GM21576 (cell line): ENCODE measurements around the gene TMEM178B.
"Not testable (repeated sequence)": the region's sequence is repeated elsewhere in the genome, so short reads cannot be mapped to it uniquely, and the experiment has no call there.

Experiments
- ATAC-seq: cut with Tn5 transposase; IDR thresholded peaks from one replicate; pipeline ENCODE4 v1.9.1; 2021; ENCODE audit warnings: mild to moderate bottlenecking, moderate library complexity; ENCODE audit not compliant: unreplicated experiment

TMEM178B gene

DNA sequence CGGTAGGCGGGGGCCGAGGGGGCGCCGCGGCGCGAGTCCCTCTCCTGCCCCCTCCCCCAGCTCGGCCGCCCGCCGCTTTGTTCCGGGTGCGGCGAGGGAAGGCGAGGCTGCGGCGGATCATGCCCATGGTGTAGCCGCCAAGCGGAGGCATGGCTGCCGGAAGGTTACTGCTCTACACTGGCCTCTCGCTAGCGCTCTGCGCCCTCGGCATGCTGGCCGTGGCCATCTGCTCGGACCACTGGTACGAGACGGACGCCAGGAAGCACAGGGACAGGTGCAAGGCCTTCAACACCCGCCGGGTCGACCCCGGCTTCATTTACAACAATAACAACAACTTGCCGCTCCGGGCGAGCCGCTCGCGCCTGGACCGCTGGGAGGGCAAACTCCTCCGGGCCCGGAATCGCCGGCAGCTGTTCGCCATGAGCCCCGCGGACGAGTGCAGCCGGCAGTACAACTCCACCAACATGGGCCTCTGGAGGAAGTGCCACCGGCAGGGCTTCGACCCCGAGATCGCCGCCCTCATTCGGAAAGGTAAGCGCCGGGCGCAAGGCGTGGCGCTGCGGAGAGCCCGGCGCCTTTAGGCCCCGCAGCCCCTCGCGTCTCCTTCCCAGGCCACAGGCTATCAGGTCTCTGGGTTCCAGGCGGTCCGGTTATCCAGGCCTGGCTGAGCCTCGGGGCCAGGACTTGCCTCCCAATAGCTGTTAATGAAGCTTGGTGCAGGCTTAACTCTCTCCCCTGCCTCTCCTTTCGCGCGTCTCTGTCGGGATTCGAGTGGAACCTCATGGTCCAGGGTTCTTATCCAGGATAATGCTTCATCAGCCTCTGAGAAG is 513 bp downstream of the TMEM178B start:
- ATAC-seq = no peak

DNA sequence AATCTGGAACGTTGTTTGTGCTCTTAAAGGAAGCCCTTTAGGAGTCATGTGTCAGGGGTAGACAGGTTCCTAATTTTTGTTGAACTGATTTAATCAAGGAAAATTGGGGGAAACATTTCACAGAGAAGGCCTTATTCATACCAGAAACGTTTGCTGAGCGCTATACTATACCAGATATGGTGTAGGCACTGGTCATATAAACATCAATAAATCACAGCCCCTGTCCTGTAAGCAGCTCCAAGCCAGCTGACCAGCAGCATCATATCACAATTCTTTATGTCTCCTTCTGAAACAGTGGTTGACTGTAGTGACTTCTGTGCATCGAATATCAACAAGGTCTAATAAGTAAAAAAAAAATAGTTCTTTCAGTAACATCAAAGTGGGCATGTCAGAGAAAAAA is 1.1 kb downstream of the TMEM178B start:
- no peak for ATAC-seq

DNA sequence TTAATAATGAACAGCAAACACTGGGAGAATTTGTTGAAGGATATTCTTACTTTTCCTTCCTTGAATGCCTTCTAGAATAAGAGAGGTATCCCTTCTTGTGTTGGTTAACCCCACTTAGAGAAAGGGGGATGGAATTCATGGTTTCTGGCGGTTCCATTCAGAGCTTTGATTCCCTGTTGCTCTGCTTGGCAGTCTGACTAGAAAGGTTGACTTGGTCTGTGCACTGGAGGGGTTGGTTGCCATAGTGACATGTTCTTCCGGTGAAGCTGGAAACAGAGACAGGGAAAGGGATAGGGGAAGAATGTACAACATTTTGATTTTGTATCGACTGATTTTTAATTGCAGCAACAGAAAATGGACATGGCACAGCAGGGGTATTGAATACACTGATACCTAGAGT is 2.5 kb downstream of the TMEM178B start:
- no peak for ATAC-seq

DNA sequence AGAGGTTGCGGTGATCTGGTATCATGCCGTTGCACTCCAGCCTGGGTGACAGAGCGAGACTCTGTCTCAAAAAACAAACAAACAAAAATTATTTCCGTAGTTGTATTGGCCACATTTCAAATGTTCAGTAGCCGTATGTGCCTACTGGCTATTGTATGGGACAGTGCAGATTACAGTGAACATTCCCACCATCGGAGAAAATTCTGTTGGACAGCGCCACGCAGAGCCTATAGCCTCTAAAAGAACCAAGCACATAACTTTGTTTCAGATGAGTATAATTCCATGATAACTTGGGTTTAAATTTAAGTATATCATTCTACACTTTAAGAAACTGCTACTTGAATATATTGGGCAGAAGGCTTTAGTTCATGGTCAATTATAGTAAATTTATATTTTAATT is 5.4 kb downstream of the TMEM178B start:
- ATAC-seq = no peak

DNA sequence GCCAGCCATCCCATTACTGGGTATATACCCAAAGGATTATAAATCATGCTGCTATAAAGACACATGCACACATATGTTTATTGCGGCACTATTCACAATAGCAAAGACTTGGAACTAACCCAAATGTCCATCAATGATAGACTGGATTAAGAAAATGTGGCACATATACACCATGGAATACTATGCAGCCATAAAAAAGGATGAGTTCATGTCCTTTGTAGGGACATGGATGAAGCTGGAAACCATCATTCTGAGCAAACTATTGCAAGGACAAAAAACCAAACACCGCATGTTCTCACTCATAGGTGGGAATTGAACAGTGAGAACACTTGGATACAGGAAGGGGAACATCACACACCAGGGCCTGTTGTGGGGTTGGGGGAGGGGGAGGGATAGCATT is 15.6 kb downstream of the TMEM178B start:
- ATAC-seq = not testable (repeated sequence)

DNA sequence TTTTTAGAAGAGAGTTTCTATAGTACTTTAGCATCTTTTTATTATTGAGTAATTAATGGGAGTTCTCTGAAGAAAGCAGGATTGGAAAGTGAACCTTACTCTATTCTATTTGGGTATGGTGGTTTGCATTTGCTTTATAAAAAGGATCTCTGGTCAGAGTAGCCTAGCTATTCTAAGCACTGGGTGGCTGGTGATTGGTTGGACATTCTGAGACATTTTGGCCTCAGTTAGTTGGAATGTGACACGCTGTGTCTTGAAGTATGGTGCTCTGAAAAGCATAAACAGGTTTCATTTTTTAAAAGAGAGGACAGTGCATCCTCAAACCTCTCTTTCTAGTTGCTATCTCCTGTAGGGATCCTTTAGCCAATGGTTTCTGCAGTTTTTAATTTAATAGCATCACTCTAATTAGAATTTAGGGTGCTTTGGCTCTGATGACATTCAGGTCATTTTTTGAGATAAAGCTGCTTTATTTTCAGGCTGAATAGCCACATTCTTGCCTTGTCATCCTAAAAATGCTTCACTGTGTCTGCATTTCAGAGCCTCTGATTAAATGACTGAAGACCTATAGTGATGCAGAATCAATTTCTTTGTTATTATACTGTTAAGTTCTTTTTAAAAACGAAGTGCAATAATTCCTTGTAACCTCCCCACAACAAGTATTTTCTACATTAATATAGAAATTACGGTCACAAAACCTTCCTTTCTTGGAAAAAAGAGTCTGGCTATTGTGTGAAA is 20.6 kb downstream of the TMEM178B start:
- ATAC-seq = no peak

DNA sequence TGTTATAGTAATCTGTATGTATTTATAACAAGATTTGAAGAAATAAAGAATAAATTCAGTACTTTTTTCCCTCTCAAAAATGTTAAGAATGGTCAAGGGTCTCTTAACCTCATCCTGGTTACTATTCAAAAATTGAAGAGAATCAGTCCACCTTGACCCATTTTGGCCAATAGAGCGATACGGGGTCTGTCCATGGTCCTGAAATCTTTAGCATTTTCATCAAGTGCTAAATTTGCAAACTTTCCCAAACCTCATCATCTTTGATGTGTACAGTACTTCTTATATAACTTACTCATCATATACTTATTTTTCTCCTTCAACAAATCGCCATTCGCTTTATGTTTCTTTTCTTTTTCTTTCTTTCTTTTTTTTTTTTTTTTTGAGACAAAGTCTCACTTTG is 23.6 kb downstream of the TMEM178B start:
- no peak for ATAC-seq

DNA sequence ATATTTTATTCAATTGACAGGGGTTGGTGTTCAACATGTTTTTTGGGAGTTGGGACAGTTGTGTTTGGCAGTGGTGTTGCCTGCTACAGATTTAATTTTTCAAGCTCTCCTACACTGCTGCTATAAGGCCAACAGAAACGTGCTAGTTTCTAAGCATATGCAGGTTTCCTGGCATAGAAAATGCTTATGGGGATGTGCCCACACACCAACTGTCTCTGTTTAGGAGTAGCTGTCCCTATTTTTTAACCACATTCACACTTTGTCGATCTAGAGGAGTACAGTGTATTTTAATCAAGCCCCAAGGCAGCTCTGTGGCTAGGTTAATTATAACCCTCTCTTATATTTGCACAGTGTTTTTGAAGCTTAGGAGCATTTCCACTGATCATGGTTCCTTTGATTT is 28.6 kb downstream of the TMEM178B start:
- ATAC-seq = no peak

DNA sequence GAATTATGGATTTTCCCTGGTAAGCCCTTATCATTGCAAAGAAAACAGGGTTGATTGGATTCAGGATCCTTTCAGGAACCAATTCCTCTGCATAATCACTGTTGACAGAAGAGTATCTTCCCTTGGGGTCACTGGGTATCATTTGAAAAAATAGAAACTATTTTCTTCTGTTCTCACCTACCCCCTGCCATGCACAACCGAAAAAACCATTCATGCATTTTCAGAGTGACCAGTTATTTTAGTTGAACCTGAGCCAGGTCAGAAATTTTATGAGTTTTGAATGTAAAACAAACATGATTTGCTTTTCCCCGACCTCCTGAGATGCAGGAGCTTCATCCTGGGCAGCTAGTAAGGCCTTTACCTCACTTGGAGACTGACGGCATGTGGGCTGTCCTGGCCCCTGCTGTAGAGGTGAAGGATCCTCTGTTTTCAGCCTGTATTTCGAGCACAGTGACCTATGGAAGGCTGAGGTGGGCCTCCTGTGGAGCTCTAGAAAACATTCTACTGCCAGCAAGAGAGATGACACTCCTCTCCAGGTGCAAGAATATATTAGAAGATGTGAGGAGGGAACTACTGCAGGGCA is 30.1 kb downstream of the TMEM178B start:
- ATAC-seq = no peak

DNA sequence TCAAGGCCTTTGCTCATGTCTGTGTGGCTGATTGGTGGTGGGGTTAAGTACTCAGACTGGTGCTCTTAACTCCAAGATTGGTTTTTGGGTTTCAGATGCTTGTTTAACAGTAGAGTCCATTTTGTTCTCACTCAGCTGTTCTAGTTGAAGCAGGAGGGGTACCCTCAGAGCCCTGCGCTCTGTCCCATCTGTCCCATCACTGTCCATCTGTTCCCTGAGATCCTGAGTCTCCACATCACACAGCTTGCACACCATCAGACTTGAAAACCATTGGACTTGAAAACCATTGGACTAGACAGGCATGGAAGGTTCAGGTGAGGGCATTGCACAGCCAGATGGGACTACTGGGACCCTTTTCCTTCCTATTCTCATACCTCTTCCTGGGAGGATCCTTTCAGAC is 39.3 kb downstream of the TMEM178B start:
- no peak for ATAC-seq

DNA sequence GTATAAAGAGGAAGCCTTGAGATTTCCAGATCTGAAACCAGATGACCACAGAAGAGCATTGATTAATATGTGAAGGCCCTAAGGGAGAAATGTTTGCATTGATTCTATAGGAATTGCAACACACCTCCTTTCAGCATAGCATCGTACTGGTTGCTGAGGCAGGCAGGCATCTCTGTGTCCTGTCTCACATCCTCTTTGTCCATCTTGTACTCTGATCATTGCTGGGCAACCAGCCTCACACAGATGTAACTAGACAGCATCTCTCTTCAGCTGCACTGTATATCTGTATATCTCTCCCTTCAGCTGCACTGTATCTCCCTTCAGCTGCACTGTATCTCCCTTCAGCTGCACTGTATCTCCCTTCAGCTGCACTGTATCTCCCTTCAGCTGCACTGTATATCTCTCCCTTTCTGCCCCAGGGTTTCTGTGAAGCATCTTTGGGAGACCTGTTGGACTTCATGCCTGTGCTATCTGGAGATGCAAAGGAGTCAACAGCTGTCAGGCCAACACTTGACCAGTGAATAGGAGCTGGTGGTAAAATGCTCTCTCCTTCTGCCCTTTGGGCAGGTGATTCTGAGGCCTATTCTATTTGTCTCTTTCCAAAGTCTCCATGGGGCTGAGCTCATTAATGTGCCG is 40.3 kb downstream of the TMEM178B start:
- ATAC-seq = no peak

DNA sequence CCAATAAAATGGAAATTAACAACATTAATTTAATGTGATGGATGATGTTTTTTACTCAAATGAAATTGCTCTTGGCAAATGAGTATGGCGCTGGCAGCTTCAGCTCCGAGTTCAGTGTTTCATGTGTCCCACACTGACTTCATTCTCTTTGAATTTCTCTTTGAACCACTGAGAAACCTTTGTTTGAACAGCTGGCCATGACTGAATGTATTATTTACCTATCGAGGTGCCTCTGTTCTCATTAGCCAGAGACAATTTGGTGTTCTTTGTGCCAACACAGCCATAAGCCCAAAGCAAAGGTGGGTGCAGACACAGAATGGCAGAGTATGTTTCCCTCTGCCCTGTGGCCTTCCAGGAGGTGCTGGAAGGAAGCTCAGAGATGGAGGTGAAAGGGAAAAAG is 42.1 kb downstream of the TMEM178B start:
- ATAC-seq = no peak

DNA sequence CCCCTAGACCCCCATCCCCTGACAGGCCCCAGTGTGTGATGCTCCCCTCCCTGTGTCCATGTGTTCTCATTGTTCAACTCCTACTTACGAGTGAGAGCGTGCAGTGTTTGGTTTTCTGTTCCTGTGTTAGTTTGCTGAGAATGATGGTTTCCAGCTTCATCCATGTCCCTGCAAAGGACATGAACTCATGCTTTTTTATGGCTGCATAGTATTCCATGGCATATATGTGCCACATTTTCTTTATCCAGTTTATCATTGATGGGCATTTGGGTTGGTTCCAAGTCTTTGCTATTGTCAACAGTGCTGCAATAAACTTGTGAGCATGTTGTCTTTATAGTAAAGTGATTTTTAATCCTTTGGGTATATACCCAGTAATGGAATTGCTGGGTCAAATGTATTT is 42.8 kb downstream of the TMEM178B start:
- not testable (repeated sequence) for ATAC-seq

DNA sequence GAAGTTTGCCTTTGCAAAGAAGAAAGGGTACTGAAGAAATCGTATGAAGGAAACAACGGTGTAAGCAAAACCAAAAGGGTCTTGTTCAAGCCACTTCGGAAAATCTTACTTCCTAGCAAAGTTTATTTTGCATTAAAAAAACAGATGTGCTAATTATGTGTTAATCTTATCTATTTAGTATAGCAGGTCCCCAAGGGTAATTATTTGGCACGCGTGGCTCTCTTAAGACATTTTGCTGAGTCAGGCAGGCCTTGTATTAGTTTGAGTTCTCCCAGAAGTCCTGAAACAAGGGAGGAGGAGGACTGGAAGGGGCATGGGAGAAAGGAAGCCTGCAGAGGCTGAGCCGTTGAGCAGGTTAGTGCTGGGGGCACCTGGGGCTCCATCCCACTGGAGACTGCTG is 44.9 kb downstream of the TMEM178B start:
- ATAC-seq = no peak

DNA sequence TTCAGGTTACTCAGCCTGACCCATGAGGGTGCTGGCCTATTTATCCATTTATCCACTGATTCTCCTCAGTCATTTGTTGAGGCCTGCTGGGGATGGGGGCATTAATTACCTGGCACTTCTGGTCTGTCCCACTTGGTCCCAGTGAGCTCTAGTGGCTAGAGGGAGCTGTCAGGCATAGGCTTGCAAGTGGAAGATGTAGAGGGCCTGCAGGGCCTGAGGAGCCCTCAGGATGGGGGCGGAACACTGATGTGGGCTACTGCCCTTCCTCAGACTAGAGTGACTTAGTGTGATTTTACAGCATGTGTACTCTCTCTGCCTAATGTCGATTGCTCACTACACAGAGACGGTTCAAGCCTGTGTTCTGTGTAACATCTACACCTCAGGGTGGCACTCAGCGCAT is 45.3 kb downstream of the TMEM178B start:
- no peak for ATAC-seq

DNA sequence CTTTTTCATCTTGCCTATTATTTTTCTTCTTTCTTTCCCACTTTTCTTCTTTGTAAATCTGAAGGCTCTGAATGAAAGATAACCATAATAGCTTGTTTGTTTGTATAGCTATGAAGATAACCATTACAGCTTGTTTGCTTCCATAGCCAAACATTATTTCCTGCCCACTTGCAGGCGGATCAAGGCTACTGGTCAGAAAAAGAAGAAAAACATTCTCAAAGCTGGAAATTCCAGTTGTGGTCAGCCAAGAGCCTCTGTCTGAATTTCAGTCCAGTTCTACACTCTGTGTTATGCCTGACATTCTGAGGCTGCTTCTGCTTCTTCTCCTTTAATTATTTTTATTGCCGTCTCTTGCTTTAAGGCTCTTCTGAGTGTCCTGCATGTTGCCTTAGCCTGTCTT is 48.9 kb downstream of the TMEM178B start:
- ATAC-seq = no peak

DNA sequence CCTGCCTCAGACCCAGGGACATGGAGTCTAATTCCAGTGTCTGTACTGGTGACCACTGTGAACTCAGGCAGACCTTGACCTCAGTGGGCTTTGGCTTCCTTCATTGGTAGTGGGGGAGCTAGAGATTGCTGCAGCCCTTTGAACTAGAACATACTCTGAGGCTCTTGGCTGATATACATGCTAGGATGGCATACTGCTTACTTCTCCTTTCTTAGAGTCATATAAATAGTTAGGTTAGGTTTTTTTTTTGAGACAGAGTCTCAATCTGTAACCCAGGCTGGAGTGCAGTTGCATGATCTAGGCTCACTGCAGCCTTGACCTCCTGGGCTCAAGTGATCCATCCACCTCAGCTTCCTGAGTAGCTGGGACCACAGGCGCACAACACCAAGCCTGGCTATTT is 49.7 kb downstream of the TMEM178B start:
- ATAC-seq = no peak

DNA sequence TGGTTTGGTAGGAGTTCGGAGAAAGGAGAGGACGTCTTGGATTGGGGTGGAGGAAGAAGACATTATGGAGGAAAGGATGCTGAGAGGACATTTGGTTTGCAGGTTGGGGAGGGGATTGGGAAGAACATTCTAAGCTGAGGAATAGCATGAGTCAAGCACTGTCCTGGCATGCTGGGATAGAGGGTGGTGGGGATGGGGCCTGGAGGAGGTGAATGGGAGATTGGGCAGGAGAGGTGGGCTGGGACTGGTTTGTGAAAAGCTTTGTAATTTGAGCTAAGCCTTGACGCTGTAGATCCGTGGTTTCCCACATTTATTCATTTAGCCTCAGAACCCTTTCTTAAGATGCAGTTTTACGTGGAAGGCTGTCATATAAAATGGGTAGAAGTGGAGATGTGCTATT is 52.2 kb downstream of the TMEM178B start:
- ATAC-seq = no peak

DNA sequence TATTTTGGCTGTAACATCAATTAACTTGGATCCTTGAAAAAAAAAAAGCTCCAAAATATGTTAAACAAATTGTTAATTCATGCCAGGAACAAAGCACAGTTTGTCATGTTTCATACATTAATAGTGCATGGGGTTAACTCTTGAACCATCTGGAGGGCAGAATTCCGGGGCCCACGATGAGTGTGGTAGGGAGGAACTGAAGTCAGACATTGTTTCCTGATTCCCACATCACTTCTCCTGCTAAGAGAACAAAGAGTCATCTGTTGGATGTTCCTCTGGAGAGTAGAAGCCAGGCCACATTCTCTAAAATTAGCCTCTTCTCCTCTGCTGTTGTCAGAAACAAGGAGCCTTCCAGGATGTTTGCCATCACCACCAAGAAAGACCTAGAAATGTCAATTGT is 54.6 kb downstream of the TMEM178B start:
- ATAC-seq = no peak

DNA sequence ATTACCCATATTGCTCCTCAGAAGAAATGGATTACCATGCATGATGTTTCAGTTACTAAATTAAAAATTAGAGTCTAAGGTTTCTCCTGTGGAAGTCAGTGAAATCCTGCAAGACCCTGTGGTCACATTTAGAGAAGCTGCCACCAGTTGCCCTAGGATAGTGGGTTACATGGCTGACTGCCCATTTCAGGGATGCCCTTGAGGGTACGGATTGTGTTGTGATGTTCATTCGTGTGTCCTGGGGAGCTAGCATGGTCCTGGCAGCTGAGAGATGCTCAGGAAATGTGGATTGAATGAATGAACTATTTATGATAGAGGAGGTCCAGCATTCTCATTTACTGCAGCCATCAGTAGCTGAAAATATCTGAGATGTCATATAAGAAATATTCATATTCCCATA is 55.1 kb downstream of the TMEM178B start:
- no peak for ATAC-seq

DNA sequence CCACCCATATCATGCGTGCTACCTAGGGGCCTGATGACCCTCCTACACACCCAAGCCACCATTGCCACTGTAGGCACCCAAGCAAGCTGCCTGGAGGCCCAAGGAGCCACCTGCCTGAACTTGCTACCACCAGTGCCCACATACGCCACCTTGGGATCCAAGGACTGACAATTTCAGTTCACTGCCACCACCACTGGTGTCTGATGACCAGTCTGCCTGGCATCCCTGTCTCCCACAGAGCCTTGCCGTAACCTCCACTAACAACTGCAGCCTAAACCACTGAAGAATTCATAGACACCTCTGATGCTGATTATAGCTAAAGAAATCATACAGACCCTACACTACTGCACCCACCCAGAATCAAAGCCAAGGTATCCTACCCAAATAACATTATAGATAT is 58.8 kb downstream of the TMEM178B start:
- no peak for ATAC-seq

DNA sequence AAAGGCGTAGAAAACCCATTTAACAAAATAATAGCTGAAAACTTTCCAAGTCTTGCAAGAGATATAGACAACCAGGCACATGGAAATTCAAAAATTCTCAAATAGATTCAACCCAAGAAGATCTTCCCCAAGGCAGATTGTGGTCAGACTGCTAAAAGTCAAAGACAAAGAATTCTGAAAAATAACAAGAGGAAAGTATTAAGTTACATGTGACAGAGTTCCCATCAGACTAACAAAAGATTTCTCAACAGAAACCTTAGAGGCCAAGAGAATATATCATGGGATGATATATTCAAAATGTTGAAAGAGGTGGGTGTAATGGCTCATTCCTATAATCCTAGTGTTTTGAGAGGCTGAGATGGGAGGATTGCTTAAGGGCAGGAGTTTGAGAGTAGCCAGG is 59.8 kb downstream of the TMEM178B start:
- ATAC-seq = no peak
